ENCODE results near the gene RBBP8. TPM values are rescaled to one million over a fixed set of nuclear protein-coding genes. Genes with fewer than 3 reads are reported as not detected.

RBBP8 gene
- polyA plus RNA-seq, 1 experiment, result 11.0 TPM

DNA sequence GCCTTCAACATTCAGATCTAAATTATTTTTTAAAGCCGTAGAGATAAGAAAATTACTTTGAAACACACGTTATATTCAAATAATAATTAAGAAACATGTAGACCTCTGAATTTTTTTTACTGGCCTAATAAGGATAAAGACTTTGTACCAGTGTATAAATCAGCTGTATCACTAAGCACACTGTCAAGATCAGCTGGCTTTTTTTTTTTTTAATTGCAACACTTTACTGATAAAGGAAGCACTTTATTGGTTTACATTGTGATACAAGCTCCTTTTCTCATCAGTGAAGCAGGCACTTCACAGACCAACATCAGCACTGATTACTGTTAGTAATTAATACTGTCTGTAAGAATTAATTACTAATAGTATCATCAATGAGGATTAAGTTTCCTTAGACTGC, 88.5 kb downstream of the RBBP8 start:
- Histone ChIP-seq H3K36me3 (ENCODE audit: control insufficient read depth, insufficient read depth, low read length) (peaks cover 2% of the 10 kb centered on the region; the same call in 1 of the 2 replicates), H3K4me3 (ENCODE audit: low read depth, low read length) (no peak overlapping the region), H3K27me3 (ENCODE audit: control insufficient read depth, insufficient read depth, low read length) (no peaks in the 10 kb centered on the region)
- TF ChIP-seq, protein P1, sequence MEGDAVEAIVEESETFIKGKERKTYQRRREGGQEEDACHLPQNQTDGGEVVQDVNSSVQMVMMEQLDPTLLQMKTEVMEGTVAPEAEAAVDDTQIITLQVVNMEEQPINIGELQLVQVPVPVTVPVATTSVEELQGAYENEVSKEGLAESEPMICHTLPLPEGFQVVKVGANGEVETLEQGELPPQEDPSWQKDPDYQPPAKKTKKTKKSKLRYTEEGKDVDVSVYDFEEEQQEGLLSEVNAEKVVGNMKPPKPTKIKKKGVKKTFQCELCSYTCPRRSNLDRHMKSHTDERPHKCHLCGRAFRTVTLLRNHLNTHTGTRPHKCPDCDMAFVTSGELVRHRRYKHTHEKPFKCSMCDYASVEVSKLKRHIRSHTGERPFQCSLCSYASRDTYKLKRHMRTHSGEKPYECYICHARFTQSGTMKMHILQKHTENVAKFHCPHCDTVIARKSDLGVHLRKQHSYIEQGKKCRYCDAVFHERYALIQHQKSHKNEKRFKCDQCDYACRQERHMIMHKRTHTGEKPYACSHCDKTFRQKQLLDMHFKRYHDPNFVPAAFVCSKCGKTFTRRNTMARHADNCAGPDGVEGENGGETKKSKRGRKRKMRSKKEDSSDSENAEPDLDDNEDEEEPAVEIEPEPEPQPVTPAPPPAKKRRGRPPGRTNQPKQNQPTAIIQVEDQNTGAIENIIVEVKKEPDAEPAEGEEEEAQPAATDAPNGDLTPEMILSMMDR (IDR thresholded peaks at IDR 0.05; ENCODE audit: insufficient read depth, low read depth, low read length), result no peak
- CTCF ChIA-PET, result interaction anchor here (0.6 to 1.7 kb wide), 3 partner anchors 17 to 374 kb away, joined by 3 to 4 read pairs (median 3); no protein-coding TSS in a partner anchor
- DNase-seq (ENCODE audit: low read depth), result no peak
- POLR2A ChIA-PET, result interaction anchor here (0.6 kb wide), 1 partner anchor 88 kb away, joined by 3 read pairs; no protein-coding TSS in a partner anchor

GRCh38 chr18:23032030-23032582, 99.0 kb downstream of the RBBP8 start:
- Histone ChIP-seq H3K4me3 (ENCODE audit: low read depth, low read length) (no peak overlapping the region), H3K27me3 (ENCODE audit: control insufficient read depth, insufficient read depth, low read length) (no peaks in the 10 kb centered on the region), H3K36me3 (ENCODE audit: control insufficient read depth, insufficient read depth, low read length) (no peaks in the 10 kb centered on the region)
- TF ChIP-seq, protein P1 (IDR thresholded peaks at IDR 0.05; ENCODE audit: insufficient read depth, low read depth, low read length), result no peak
- ChIA-PET POLR2A (no interaction called here), CTCF (interaction anchor here (0.7 to 6.1 kb wide), 26 partner anchors 8 to 412 kb away, joined by 3 to 47 read pairs (median 4); partner anchors contain the start of gene CABLES1)
- DNase-seq (ENCODE audit: low read depth), result peak; percentile 53

GRCh38 chr18:23033056-23033455, 99.9 kb downstream of the RBBP8 start:
- no peak overlapping the region for H3K4me3 ChIP-seq (ENCODE audit: low read depth, low read length)
- H3K27me3 ChIP-seq (ENCODE audit: control insufficient read depth, insufficient read depth, low read length), result no peaks in the 10 kb centered on the region
- DNase-seq (ENCODE audit: low read depth), result no peak
- TF ChIP-seq, protein P1 (IDR thresholded peaks at IDR 0.05; ENCODE audit: insufficient read depth, low read depth, low read length), result no peak
- ChIA-PET CTCF (interaction anchor here (1.2 to 6.1 kb wide), 4 partner anchors 9 to 346 kb away, joined by 3 to 47 read pairs (median 20); no protein-coding TSS in a partner anchor), POLR2A (no interaction called here)
- no peaks in the 10 kb centered on the region for H3K36me3 ChIP-seq (ENCODE audit: control insufficient read depth, insufficient read depth, low read length)

- CTCF ChIA-PET, result interaction anchor here (0.6 to 1.0 kb wide), 2 partner anchors 95 to 649 kb away, joined by 3 read pairs; no protein-coding TSS in a partner anchor
- H3K27me3 ChIP-seq (ENCODE audit: control insufficient read depth, insufficient read depth, low read length), result no peaks in the 10 kb centered on the region
Observed at GRCh38 chr18:23036660-23037201, 103.6 kb downstream of the RBBP8 start.

GRCh38 chr18:23037646-23038045, 104.5 kb downstream of the RBBP8 start:
- no peak for DNase-seq (ENCODE audit: low read depth)
- Histone ChIP-seq H3K36me3 (ENCODE audit: control insufficient read depth, insufficient read depth, low read length) (no peaks in the 10 kb centered on the region), H3K27me3 (ENCODE audit: control insufficient read depth, insufficient read depth, low read length) (no peaks in the 10 kb centered on the region), H3K4me3 (ENCODE audit: low read depth, low read length) (no peak overlapping the region)
- POLR2A ChIA-PET, result no interaction called here
- TF ChIP-seq, protein P1 (IDR thresholded peaks at IDR 0.05; ENCODE audit: insufficient read depth, low read depth, low read length), result no peak
- CTCF ChIA-PET, result interaction anchor here (0.6 to 1.0 kb wide), 2 partner anchors 94 to 648 kb away, joined by 3 read pairs; no protein-coding TSS in a partner anchor

More at GRCh38 chr18:23036660-23037201, 103.6 kb downstream of the RBBP8 start:
- no peak for DNase-seq (ENCODE audit: low read depth)
- Histone ChIP-seq H3K4me3 (ENCODE audit: low read depth, low read length) (no peak overlapping the region), H3K36me3 (ENCODE audit: control insufficient read depth, insufficient read depth, low read length) (no peaks in the 10 kb centered on the region)
- TF ChIP-seq, protein P1 (IDR thresholded peaks at IDR 0.05; ENCODE audit: insufficient read depth, low read depth, low read length), result no peak
- POLR2A ChIA-PET, result no interaction called here
